Measurements from ENCODE around the gene SDR42E1. TPM values are rescaled to one million over a fixed set of nuclear protein-coding genes. Genes with fewer than 3 reads are reported as not detected.

Gene SDR42E1
- total and polyA plus RNA-seq, 2 of the 8 experiments (the other 6 are each of a cell fraction or from before 2014, with no cell fraction given): 0.03 TPM; not detected in 1

- Histone ChIP-seq H3K4ac (replicated peaks; ENCODE audit: insufficient read length, low read depth, low read length) (no peak overlapping the region), H2BK15ac (ENCODE audit: low read length) (no peak overlapping the region), H3K79me2 (ENCODE audit: control insufficient read depth in 1 of 2, insufficient read depth in 2 of 2, low read length in 2 of 2) (no peaks in the 10 kb centered on the region), H3K4me2 (ENCODE audit: insufficient read depth in 1 of 2, low read depth in 2 of 2, low read length in 2 of 2) (no peak overlapping the region), H3K23me2 (ENCODE audit: low read depth, low read length) (no peaks in the 10 kb centered on the region; the same call in 1 of the 2 replicates), H3K79me1 (ENCODE audit: low read depth, low read length) (no peaks in the 10 kb centered on the region), H3K18ac (ENCODE audit: extremely low read depth, low read length) (no peak overlapping the region), H2AFZ (ENCODE audit: low read length) (no peak overlapping the region), H3K56ac (replicated peaks; ENCODE audit: insufficient read length, low read depth, low read length) (no peak overlapping the region), H3K9ac (replicated peaks in 1 of 4; ENCODE audit: extremely low read depth in 1 of 4, low read depth in 3 of 4, low read length in 3 of 4) (no peak overlapping the region), H3K23ac (ENCODE audit: insufficient read length) (no peak overlapping the region), H3K27ac (ENCODE audit: low read depth, low read length) (no peak overlapping the region), H4K20me1 (replicated peaks in 1 of 2; ENCODE audit: control insufficient read depth in 1 of 2, insufficient read depth in 2 of 2, low read length in 2 of 2) (no peaks in the 10 kb centered on the region), H4K5ac (ENCODE audit: insufficient read length, low read depth, low read length) (no peak overlapping the region), H4K91ac (replicated peaks; ENCODE audit: insufficient read length, low read length) (no peak overlapping the region), H3K27me3 (replicated peaks in 1 of 4; ENCODE audit: control insufficient read depth in 3 of 4, extremely low read depth in 1 of 4, insufficient read depth in 3 of 4, low read length in 3 of 4) (no peaks in the 10 kb centered on the region), H3K4me3 (ENCODE audit: extremely low read depth in 1 of 4, insufficient read depth in 2 of 4, low read depth in 3 of 4, low read length in 4 of 4) (no peak overlapping the region), H3K36me3 (ENCODE audit: control insufficient read depth in 2 of 4, insufficient read depth in 4 of 4, low read length in 3 of 4) (no peaks in the 10 kb centered on the region), H3K9me3 (ENCODE audit: insufficient read depth in 2 of 2, low read depth in 1 of 2, low read length in 1 of 2) (no peaks in the 10 kb centered on the region), H4K8ac (ENCODE audit: extremely low read depth, insufficient read depth, low read length) (no peak overlapping the region), H3K14ac (ENCODE audit: insufficient read length) (no peak overlapping the region), H2BK120ac (replicated peaks; ENCODE audit: low read depth, low read length) (no peak overlapping the region), H3K4me1 (replicated peaks in 1 of 4; ENCODE audit: control insufficient read depth in 3 of 4, insufficient read depth in 4 of 4, low read length in 3 of 4) (no peaks in the 10 kb centered on the region; a peak in 1 of 7 replicates), H2BK5ac (ENCODE audit: low read depth, low read length) (no peak overlapping the region), H2AK5ac (ENCODE audit: low read depth, low read length) (no peak overlapping the region), H2BK20ac (ENCODE audit: low read length) (no peak overlapping the region), H2BK12ac (ENCODE audit: low read depth, low read length) (no peak overlapping the region)
- DNase-seq (ENCODE audit: low read depth in 1 of 2, low spot score in 2 of 2): no peak
- 95% methylated on average over 3 of the region's 3 CpGs; no CpG with 5 or more reads in 1 of the 2 experiments for WGBS, 2 experiments (ENCODE audit: extremely low coverage in 1 of 2, insufficient coverage in 1 of 2, insufficient read length in 1 of 2, insufficient replicate concordance in 2 of 2, low coverage in 1 of 2, low lambda C conversion rate in 2 of 2, missing lambda C conversion rate in 1 of 2)
- POLR2A ChIA-PET (ENCODE audit: partially characterized antibody): no interaction called here
- FAIRE-seq: no peak
- TF ChIP-seq SIRT6 (IDR thresholded peaks at IDR 0.05; ENCODE audit: low read length) (no peak), USF2 (IDR thresholded peaks at IDR 0.05; ENCODE audit: low read length) (no peak), TBP (IDR thresholded peaks at IDR 0.05; ENCODE audit: low read depth, low read length) (no peak), TAF7 (optimal IDR thresholded peaks at IDR 0.05; ENCODE audit: borderline replicate concordance, low read depth, low read length) (no peak), E2F6 (IDR thresholded peaks at IDR 0.05) (no peak), SRF (IDR thresholded peaks at IDR 0.05; ENCODE audit: low read depth, low read length) (no peak), GTF2F1 (IDR thresholded peaks at IDR 0.05; ENCODE audit: borderline replicate concordance, low read depth, low read length) (no peak), HDAC6 (IDR thresholded peaks at IDR 0.05; ENCODE audit: low read depth, low read length) (no peak), CHD1 (IDR thresholded peaks at IDR 0.05; ENCODE audit: low read depth, low read length) (no peak)
- TF ChIP-seq, protein P1, sequence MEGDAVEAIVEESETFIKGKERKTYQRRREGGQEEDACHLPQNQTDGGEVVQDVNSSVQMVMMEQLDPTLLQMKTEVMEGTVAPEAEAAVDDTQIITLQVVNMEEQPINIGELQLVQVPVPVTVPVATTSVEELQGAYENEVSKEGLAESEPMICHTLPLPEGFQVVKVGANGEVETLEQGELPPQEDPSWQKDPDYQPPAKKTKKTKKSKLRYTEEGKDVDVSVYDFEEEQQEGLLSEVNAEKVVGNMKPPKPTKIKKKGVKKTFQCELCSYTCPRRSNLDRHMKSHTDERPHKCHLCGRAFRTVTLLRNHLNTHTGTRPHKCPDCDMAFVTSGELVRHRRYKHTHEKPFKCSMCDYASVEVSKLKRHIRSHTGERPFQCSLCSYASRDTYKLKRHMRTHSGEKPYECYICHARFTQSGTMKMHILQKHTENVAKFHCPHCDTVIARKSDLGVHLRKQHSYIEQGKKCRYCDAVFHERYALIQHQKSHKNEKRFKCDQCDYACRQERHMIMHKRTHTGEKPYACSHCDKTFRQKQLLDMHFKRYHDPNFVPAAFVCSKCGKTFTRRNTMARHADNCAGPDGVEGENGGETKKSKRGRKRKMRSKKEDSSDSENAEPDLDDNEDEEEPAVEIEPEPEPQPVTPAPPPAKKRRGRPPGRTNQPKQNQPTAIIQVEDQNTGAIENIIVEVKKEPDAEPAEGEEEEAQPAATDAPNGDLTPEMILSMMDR (IDR thresholded peaks at IDR 0.05; ENCODE audit: control extremely low read depth in 1 of 3, insufficient read depth in 1 of 3, low read depth in 1 of 3, low read length in 3 of 3): no peak
- CTCF ChIA-PET (ENCODE audit: partially characterized antibody): interaction anchor here (1.2 to 2.6 kb wide), 4 partner anchors 9 to 99 kb away, joined by 4 to 10 read pairs (median 6); no protein-coding TSS in a partner anchor
These were observed 29.0 kb upstream of the SDR42E1 start for GRCh38 chr16:82040296-82040695.

All from H1 (cell line).